KBM-7 (cell line): ENCODE results near the gene KPNA6.
"Not testable (repeated sequence)": the region's sequence is repeated elsewhere in the genome, so short reads cannot be mapped to it uniquely, and the experiment has no call there.

Experiments used
- DNase-seq: peaks from one replicate; pipeline ENCODE4 v3.0.0-alpha.2; 2015
- in situ Hi-C: fragments of 300-500 bp; cut with MboI; formaldehyde crosslinking; loops from 2 replicates; pipeline ENCODE4 v1.14.3; 2020; ENCODE audit warnings: low sequenced_read_pairs, low pct_unique_long_range_greater_than_20kb, mixed read lengths

KPNA6 gene

GRCh38 chr1:32107742-32108661, at the start of gene KPNA6:
Gene KPNA6 (plus strand): TSS chr1:32108056. CDS start chr1:32108131, 75 bp downstream.
- in situ Hi-C loops, result no loop called here

GRCh38 chr1:32060914-32061313, 46.9 kb upstream of the KPNA6 start:
- DNase-seq, result no peak
- in situ Hi-C loops, result no loop called here

More at GRCh38 chr1:32107742-32108661, at the start of gene KPNA6:
- peak; percentile 93 for DNase-seq

GRCh38 chr1:32062867-32063230, 45.0 kb upstream of the KPNA6 start:
- DNase-seq, result no peak
- in situ Hi-C loops, result no loop called here

GRCh38 chr1:32063261-32063681, 44.6 kb upstream of the KPNA6 start:
- DNase-seq, result peak; percentile 73

GRCh38 chr1:32065613-32066488, 42.0 kb upstream of the KPNA6 start:
- DNase-seq, in situ Hi-C loops: not testable (repeated sequence)

More at GRCh38 chr1:32063261-32063681, 44.6 kb upstream of the KPNA6 start:
- in situ Hi-C loops, result no loop called here

- in situ Hi-C loops, result no loop called here
- peak; percentile 99 for DNase-seq
Observed at GRCh38 chr1:32066489-32066873, 41.4 kb upstream of the KPNA6 start.

- in situ Hi-C loops, result no loop called here
- DNase-seq, result peak; percentile 23
Observed at GRCh38 chr1:32068957-32069588, 38.8 kb upstream of the KPNA6 start.

- DNase-seq, result peak; percentile 23
- in situ Hi-C loops, result no loop called here
Observed at GRCh38 chr1:32071758-32072621, 35.9 kb upstream of the KPNA6 start.

- in situ Hi-C loops, result no loop called here
Observed at GRCh38 chr1:32072622-32073298, 35.1 kb upstream of the KPNA6 start, which contains the start of gene TMEM39B. Gene TMEM39B (plus strand): TSS chr1:32072939. CDS start chr1:32073048, 109 bp downstream.

GRCh38 chr1:32073299-32074229, 34.3 kb upstream of the KPNA6 start:
- in situ Hi-C loops, result no loop called here
- DNase-seq, result no peak

More at GRCh38 chr1:32072622-32073298, 35.1 kb upstream of the KPNA6 start, which contains the start of gene TMEM39B:
- peak; percentile 97 for DNase-seq

GRCh38 chr1:32074841-32075240, 33.0 kb upstream of the KPNA6 start:
- no peak for DNase-seq
- in situ Hi-C loops, result no loop called here

- in situ Hi-C loops, result no loop called here
- DNase-seq, result no peak
Observed at GRCh38 chr1:32077451-32077850, 30.4 kb upstream of the KPNA6 start.

- in situ Hi-C loops, result no loop called here
- DNase-seq, result peak; percentile 62
Observed at GRCh38 chr1:32082022-32082421, 25.8 kb upstream of the KPNA6 start.

GRCh38 chr1:32086381-32086780, 21.5 kb upstream of the KPNA6 start:
- in situ Hi-C loops, DNase-seq: not testable (repeated sequence)

GRCh38 chr1:32091176-32091575, 16.7 kb upstream of the KPNA6 start:
- in situ Hi-C loops, result no loop called here
- no peak for DNase-seq

- no peak for DNase-seq
- in situ Hi-C loops, result no loop called here
Observed at GRCh38 chr1:32091591-32091990, 16.3 kb upstream of the KPNA6 start.
